H1 (cell line): Measurements from ENCODE around the gene TNFAIP2. TPM values are rescaled to one million over a fixed set of nuclear protein-coding genes. Genes with fewer than 3 reads are reported as not detected.

ENCODE experiments used
- ATF2 ChIP-seq: IDR thresholded peaks from 2 replicates; pipeline ENCODE4 v1.6.1; 2012; ENCODE audit warnings: low read length, inconsistent platforms
- ATF3 ChIP-seq: IDR thresholded peaks from 2 replicates; pipeline ENCODE4 v1.6.1; 2011; ENCODE audit warnings: low read depth, mild to moderate bottlenecking, low read length; ENCODE audit not compliant: insufficient read depth
- BCL11A ChIP-seq, 2 experiments: IDR thresholded peaks; one replicate each; pipeline ENCODE4 v1.6.1; 2011; ENCODE audit warnings: low read depth in 2 of 2, low read length in 2 of 2, mild to moderate bottlenecking in 2 of 2
- CHD1 ChIP-seq: IDR thresholded peaks from 2 replicates; pipeline ENCODE4 v1.6.1; 2012; ENCODE audit warnings: low read depth, low read length, improper control_type of control experiment
- CHD2 ChIP-seq: IDR thresholded peaks from 2 replicates; pipeline ENCODE4 v1.6.1; 2012; ENCODE audit warnings: low read length, improper control_type of control experiment
- CREB1 ChIP-seq: IDR thresholded peaks from 2 replicates; pipeline ENCODE4 v1.6.1; 2012; ENCODE audit warnings: inconsistent platforms
- CTCF ChIP-seq, 3 experiments: IDR thresholded peaks; 1 replicate in 2 of 3; 2 replicates in 1 of 3; pipeline versions ENCODE4 v1.5.1 to v1.6.1; 2011; ENCODE audit warnings: low read length in 3 of 3, mild to moderate bottlenecking in 3 of 3, inconsistent platforms in 2 of 3, low read depth in 1 of 3, moderate library complexity in 1 of 3; ENCODE audit not compliant: insufficient read depth in 1 of 3; ENCODE audit errors: control extremely low read depth in 1 of 3
- GABPA ChIP-seq: IDR thresholded peaks from 2 replicates; pipeline ENCODE4 v1.6.1; 2011; ENCODE audit warnings: mild to moderate bottlenecking, low read length, moderate library complexity, borderline replicate concordance; ENCODE audit not compliant: insufficient read depth
- GTF2F1 ChIP-seq: IDR thresholded peaks from 2 replicates; pipeline ENCODE4 v1.6.1; 2012; ENCODE audit warnings: low read depth, low read length, improper control_type of control experiment, borderline replicate concordance
- NANOG ChIP-seq: IDR thresholded peaks from 2 replicates; pipeline ENCODE4 v1.6.1; 2011; ENCODE audit warnings: low read length, low read depth, mild to moderate bottlenecking, inconsistent platforms; ENCODE audit not compliant: insufficient read depth, poor library complexity, severe bottlenecking
- POLR2AphosphoS5 ChIP-seq: IDR thresholded peaks from 2 replicates; pipeline ENCODE4 v1.6.1; 2011; ENCODE audit warnings: low read depth, low read length
- RAD21 ChIP-seq, 2 experiments: IDR thresholded peaks in 1 of 2; conservative IDR thresholded peaks in 1 of 2; 2 replicates each; pipeline ENCODE4 v1.6.1; 2011; ENCODE audit warnings: low read depth in 2 of 2, low read length in 2 of 2, improper control_type of control experiment in 1 of 2, inconsistent platforms in 1 of 2, mild to moderate bottlenecking in 1 of 2, moderate library complexity in 1 of 2
- SP4 ChIP-seq: IDR thresholded peaks from 2 replicates; pipeline ENCODE4 v1.6.1; 2012; ENCODE audit warnings: low read length, inconsistent platforms
- TBP ChIP-seq: IDR thresholded peaks from 2 replicates; pipeline ENCODE4 v1.6.1; 2011; ENCODE audit warnings: low read depth, low read length, improper control_type of control experiment
- USF2 ChIP-seq: IDR thresholded peaks from 2 replicates; pipeline ENCODE4 v1.6.1; 2011; ENCODE audit warnings: low read length, improper control_type of control experiment
- polyA plus RNA-seq, 7 experiments: library from polyadenylated mRNA; depleted of rRNA in 3 of 7; stranded (reverse) in 5 of 7; unstranded in 2 of 7; fragments of >200 nt in 5 of 7; fragments of 200-250 nt in 2 of 7; gene quantifications; 1 replicate in 5 of 7; 2 replicates in 1 of 7; 4 replicates in 1 of 7; pipeline versions ENCODE4 v1.2.1 to v1.2.3, GENCODE V29; 2011 to 2013; ENCODE audit warnings: missing spikeins in 2 of 7, mixed read lengths in 2 of 7
- total RNA-seq: library from RNA; stranded (reverse); fragmentation: NEBNext Ultra II Directional; extraction: Animal tissue kit (Norgen Biotek cat#: 25700); gene quantifications from 2 replicates; pipeline ENCODE4 v1.2.1, GENCODE V29; 2021

Gene TNFAIP2
- total and polyA plus RNA-seq, 2 of the 8 experiments (the other 6 are each of a cell fraction or from before 2014, with no cell fraction given), result 28.3 to 34.5 TPM

GRCh38 chr14:103123634-103124500, 606 bp downstream of the TNFAIP2 start (continued):
- TF ChIP-seq NANOG, result no peak
- no peak for TF ChIP-seq SP4
- peak; percentile 48 to 62 for TF ChIP-seq RAD21 (IDR thresholded peaks at IDR 0.05 in 1 of 2, conservative IDR thresholded peaks at IDR 0.05 in 1 of 2; ENCODE audit: low read depth in 2 of 2, low read length in 2 of 2)
- TF ChIP-seq CHD2, result no peak
- TF ChIP-seq CREB1, result peak; percentile 22; the same call in 1 of the 2 replicates
- no peak for TF ChIP-seq ATF2
- no peak for TF ChIP-seq USF2
- TF ChIP-seq CTCF (IDR thresholded peaks at IDR 0.05; ENCODE audit: control extremely low read depth in 1 of 3, insufficient read depth in 1 of 3, low read depth in 1 of 3, low read length in 3 of 3), result peak in 2 of 3 experiments; percentile 60 to 72; a peak in 3 of 4 replicates
- no peak for TF ChIP-seq POLR2AphosphoS5
- no peak for TF ChIP-seq GTF2F1
- TF ChIP-seq GABPA, result no peak
- TF ChIP-seq ATF3, result no peak
- TF ChIP-seq CHD1, result no peak
- no peak for TF ChIP-seq BCL11A (IDR thresholded peaks at IDR 0.05; ENCODE audit: low read depth in 2 of 2, low read length in 2 of 2)
- TF ChIP-seq TBP, result no peak
